Measurements from ENCODE around the gene EXOC3.

- TF ChIP-seq EZH2 (IDR thresholded peaks at IDR 0.05; ENCODE audit: insufficient read depth, poor library complexity, severe bottlenecking), result no peak
- TF ChIP-seq EZH2phosphoT487 (IDR thresholded peaks at IDR 0.05; ENCODE audit: insufficient read depth, low read depth), result no peak
Observed at GRCh38 chr5:510521-510920, 67.5 kb downstream of the EXOC3 start.

Data from GM23248 (cell line).